NCI-H2196 (cell line): Measurements from ENCODE around the gene PEX13.

Experiments
- DNase-seq: peaks from one replicate; lab custom pipeline; 2025; ENCODE audit not compliant: unreplicated experiment; lab: John Stamatoyannopoulos, UW

The PEX13 gene

DNA sequence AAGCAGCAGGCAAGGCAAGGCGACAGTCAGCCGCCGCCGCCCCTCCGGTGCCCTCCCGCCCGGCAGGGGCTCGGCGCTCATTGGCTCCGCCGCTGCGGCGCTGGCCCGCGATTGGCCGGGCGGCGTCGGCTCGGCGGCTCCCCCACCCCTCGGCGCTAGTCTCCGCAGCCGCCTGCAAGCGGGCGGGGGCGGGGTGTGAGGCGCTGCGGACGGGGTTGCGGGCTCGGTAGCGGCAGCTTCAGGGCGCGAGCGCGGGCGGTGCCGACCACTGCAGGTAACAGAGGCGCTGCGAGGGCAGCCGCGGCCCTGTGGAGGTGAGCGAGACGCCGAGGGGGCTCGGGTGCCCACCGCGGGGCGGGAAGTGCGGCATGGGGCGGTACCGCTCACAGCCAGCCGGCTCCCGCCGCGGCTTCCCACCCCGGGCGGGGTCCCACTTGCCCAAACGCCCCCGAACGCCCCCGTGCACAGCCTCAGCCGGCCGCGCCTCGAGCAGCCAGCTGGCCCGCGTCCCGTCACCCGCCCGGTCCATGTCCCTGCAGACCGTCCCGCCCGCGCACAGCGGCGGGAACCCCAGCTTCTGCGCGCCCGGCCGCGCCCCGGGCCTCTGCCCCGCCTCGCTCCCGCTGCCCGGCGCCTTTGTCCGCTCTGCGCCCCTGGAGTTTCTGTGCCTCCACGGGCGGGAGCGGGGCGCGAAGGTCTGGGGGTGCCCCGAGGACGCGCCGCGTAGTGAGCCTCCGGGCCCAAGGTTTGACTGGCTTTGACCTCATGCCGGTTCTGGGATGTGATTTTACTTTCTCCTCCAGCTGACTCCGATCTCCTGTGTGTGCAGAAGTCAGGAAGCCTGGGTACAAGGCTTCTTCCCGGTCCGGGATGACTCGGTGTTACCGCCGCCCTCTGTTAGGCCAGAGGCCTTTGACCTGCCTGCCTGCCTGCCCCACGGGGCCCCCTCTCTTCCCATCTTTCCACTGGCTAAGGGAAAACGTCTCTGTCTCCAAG is 48.5 kb downstream of the PEX13 start, which contains the start of gene SANBR:
Gene SANBR (plus strand): TSS at position 158 of the 996 bp plus-strand sequence. CDS start 4,480 bp downstream, outside the sequence.
- peak; percentile 80 for DNase-seq

DNA sequence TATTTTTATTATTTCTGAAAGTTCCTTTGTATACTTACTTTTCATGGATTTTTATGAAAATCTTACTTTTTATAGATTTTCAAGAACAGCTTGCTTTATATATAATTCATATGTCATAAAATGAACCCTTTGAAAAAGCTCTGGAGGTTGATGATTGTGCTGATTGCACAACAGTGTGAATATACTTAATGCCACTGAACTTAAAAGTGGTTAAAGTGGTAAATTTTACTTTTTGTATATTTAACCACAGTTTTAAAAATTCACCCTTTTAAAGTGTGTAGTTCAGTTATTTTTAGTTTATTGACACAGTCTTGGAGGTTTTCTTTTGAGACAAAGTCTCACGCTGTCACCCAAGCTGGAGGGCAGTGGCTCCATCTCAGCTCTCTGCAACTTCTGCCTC is 56.6 kb downstream of the PEX13 start:
- DNase-seq: no peak

DNA sequence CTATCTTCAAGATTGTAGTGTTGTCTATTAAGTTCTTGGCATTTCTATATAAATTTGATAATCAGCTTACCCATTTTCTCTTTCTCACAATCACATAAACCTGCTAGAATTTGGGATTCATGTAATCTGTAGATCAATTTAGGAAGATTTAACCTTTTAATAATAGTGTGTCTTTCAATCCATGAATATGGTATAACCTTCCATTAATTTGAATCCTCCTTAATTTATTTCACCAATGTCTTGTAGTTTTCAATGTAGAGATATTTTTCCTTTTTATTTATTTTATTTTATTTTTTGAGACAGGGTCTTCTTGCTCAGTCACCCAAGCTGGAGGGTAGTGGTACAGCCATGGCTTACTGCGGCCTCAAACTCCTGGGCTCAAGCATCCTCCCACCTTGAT is 68.4 kb downstream of the PEX13 start:
- no peak for DNase-seq

DNA sequence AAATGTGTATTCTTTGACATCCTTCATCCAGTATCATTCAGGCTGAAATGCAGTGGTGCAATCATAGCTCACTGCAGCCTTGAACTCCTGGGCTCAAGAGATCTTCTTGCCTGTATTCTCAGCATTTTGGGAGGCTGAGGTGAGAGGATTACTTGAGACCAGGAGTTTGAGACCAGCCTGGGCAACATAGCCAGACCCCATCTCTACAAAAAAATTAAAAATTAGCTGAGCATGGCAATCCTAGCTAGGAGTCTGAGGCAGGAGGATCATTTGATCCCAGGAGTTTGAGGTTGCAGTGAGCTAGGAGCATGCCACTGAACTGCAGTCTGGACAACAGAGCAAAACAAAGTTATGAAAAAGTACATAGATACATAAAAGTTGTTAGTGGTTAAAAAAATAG is 72.3 kb downstream of the PEX13 start:
- no peak for DNase-seq

DNA sequence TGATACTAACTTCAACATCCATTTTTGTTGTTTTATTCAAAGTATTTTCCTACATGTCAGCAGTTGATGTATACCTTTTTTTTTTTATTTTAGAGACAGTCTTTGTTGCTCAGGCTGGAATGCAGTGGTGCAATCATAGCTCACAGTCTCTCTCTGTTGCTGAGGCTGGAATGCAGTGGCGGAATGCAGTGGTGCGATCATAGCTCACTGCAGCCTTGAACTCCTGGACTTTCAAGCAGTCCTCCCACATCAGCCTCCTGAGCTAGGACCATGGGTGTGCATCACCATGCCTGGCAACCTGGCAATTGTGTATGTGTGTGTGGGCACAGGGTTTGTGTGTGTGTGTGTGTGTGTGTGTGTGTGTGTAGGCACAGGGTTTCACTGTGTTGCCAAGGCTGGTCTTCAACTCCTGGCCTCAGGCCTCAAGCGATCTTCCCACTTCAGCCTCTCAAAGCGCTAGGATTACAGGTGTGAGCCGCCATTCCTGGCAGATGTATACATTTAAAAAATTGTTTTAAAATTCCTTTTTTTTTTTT is 72.9 kb downstream of the PEX13 start:
- no peak for DNase-seq

DNA sequence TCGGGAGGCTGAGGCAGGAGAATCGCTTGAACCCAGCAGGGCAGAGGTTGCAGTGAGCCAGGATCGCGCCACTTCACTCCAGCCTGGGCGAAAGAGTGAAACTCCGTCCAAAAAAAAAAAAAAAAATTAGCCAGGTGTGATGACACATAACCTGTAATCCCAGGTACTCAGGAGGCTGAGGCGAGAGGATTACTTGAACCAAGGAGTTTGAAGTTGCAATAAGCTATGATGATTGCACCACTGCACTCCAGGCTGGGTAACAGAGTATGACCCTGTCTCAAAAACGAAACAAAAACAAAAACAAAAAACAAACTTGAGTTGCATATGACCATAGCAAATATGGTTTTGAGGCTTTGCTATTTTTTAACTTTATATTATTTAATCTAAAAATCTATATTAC is 74.0 kb downstream of the PEX13 start:
- DNase-seq: no peak

DNA sequence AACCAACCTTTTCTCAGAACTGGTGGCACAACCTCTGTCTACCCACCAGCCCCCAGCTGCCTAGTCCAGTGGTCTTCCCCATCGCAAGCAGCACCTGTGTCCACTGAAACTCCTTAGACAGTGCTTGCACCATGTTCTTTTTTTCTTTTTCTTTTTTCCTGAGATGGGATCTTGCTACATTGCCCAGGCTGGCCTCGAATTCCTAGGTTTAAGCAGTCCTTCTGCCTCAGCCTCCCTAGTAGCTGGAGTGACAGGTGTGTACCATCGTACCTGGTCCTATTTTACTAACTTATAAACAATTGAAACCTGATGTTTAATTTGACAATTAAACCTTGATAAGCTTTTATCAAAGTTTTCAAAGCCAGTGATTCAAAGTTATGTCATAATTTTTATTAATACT is 78.9 kb downstream of the PEX13 start:
- DNase-seq: no peak

DNA sequence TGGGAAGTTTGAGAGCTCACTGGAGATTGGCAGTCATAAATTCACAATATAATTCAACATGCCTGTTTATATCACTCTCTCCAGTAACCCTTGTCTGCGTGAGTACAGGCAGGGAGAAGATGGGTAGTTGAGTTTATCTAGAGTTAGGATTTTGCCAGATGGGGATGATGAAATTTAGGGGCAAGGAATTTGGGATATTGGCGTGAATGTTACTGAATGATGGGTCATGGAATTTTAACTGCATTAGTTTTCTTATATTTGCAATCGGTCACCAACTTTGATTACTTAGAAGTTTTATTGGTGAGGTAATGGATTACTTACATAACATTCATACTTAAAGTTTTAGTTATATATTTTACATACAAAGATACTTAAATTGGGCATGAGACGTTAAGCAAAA is 83.3 kb downstream of the PEX13 start:
- DNase-seq: no peak
